NCI-H510A (cell line): ENCODE measurements around the gene PVALB.

Experiments
- DNase-seq: peaks from one replicate; lab custom pipeline; 2025; lab: John Stamatoyannopoulos, UW

PVALB gene

DNA sequence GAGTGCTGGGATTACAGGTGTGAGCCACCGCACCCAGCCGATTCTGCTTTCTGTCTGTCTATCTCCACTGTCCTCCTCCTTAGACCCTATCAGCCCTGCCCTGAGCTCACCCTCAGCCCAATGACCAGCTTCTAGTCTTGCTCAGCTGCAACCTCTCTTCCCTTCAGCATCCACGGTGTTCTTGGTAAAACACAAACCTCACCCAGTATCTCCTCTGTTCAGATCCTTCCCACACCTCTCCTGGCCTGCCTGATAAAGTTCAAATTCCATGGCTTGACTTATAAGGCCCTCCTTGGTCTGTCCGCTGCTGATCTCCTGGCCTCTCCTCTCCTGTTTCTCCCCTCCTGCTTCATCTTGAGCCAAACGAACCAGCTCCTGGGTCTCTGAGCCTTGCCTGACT is 29.4 kb upstream of the PVALB start:
- DNase-seq, result no peak

DNA sequence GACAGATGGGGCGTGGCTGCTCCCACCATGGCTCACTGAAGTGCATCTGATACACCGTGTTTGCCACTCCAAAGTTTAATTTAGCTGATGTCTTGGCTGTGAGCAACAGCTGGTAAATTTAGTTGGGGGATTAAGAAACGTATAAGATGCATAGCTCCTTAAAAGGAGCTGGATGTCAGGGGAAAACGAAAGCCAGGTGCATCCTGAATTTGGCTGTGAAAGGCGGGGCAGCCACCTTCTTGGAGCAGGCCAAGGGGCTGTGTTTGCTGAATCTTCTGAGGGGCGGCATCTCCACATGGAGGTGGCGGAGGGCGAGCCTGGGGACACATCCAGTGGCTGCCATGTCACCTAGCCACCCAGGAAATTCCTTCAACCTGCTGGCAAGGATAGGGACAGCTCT is 23.3 kb upstream of the PVALB start:
- DNase-seq, result no peak

DNA sequence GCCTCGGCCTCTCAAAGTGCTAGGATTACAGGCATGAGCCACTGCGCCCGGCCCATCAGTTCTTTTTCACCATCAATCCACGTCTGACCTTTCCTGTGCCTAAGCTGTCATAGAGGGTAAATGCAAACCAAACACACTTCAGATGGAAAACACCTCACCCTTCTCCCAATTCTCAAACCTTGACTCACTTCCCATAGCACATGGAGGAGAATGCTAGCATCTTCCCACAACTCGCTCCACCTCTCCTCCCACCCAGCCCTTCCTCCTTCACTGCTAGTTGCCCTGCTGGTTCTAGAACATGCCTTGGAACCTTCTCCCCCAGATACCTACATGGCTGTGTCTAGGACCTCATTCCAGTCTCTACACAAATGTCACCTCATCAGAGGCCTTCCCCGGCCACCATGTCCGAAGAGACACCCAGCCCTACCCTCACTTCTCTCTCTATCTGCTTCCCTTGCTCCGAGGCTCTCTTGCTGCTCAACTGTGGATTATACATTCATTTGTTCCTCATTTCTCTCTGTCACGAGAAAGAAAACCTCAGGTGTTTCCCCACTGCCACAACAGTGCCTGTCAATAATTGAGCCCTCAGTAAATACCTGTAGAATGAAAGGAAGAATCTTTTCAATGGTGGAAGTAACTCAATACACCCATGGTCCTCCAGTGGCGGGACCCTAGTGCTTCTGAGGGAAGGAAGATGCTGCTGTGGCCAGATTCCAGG is 22.7 kb upstream of the PVALB start:
- no peak for DNase-seq

DNA sequence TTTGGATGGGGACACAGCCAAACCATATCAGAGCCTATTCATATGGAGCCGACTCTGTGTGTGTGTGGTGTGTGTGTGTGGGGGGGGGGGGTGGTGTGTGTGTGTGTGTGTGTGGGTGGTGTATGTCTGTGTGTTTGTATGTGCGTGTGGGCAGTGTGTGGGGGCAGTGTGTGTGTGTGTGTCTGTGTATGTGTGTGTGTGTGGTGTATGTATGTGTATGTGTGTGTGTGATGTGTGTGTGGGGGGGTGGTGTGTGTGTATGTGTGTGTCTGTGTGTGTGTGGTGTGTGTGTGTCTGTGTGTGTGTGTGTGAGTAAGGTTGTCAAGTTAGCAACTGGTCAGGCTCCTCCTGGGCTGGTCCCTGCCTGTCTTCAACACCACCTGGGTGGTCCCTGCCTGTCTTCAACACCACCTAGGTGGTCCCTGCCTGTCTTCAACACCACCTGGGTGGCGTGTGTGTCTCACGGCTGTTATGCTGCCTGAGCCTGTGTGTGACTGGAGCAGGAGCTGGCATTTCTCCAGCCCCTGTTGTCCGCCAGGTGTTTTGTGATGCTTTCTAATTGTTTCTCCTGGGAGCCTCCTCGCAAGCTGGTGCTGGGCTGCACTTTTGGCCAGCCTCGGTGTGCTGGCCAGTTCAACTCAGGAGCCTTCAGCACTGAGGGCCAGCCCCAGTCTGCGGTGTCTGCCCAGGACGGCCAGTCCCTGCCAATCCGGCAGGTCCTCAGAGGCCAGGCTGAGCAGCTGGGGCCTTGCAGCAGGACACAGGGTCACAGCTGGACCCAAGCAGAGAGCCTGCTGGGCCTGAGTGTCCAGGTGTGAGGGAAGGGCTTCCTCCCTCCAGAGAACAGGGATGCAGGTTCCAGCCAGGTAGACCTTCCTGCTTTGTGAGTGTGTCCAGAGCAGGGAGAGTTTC is 21.5 kb upstream of the PVALB start:
- no peak for DNase-seq

DNA sequence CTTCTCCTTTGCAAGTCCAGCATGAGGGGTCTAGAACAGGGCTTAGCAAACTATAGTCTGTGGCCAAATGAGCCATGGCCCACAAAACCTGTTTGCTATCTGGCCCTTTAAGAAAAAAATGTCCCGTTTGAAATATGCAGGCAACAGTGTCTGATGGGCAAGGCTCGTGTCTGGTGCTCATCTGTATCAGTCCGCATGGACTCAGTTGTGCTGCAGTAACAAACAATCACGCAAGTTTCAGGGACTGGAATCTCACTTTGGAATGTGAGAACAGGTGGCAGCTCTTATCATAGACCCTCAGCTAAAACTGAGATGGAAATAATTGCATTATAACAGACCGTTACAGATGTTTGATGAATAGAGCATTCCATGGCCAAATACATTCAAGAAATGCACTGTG is 19.1 kb upstream of the PVALB start:
- DNase-seq, result no peak

DNA sequence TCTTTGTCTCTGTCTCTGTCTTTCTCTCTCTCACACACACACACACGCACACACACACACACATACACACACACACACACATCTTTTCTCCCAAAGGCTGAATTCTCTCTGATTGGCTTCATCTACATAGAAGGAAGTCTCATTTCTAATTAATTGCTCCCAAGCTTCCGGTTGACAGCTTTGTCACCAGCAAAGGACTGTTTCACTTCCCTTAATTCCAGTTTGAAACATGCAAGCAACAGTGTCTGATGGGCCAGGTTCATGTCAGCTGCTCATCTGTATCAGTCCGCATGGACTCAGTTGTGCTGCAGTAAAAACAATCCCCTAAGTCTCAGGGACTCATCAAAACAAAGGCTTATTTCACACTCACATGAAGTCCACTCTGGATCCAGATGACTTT is 16.2 kb upstream of the PVALB start:
- no peak for DNase-seq

DNA sequence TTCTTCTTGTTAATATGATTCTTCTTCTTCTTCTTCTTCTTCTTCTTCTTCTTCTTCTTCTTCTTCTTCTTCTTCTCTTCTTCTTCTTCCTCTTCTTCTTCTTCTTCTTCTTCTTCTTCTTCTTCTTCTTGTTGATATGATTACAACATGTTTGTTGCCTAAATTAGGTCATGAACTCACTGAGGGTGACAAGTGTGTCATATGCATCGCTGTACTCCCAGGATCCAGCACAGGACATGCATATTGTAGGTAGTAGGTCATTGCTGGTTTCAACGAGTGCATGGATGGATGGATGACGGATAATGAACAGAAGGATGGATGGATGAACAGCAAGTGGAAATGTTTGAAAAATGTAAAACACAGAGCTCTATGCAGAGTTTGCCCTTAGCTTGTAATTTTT is 14.9 kb upstream of the PVALB start:
- DNase-seq, result no peak

DNA sequence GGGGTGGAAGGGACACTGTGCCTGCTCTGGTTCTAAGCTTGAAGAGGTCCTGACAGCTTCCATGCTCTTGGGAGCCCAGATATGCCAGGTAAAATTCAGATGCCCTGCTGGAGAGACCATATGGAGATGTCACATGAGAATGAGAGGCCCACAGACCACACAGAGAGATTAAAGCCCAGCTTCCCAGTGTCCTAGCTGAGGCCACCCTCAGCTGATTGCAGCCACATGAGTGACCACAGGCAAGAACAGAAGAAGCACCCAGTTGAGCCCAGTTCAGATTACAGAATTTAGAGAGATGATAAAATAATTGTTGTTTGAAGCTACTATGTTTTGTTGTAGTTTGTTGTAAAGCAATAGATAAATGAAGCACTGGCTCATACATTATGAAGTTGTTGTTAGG is 14.4 kb upstream of the PVALB start:
- DNase-seq, result no peak

DNA sequence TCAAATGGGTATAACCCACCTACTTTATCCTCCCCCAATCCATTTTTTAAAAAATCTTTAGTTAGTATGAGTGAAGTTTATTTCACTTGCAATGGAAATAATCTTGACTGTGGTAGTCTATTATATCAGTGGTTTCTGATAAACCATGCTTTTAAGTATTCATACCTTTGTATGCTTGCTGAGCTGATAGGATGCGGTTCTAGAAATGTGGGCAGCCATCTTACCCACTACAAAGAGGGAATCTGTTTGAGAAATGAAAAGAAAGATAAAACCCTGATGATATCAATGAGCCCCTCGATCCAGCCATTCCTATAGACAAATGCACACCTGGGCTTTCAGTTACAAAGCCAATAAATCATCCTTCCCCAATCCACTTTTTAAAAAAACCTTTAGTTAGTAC is 13.8 kb upstream of the PVALB start:
- DNase-seq, result no peak

DNA sequence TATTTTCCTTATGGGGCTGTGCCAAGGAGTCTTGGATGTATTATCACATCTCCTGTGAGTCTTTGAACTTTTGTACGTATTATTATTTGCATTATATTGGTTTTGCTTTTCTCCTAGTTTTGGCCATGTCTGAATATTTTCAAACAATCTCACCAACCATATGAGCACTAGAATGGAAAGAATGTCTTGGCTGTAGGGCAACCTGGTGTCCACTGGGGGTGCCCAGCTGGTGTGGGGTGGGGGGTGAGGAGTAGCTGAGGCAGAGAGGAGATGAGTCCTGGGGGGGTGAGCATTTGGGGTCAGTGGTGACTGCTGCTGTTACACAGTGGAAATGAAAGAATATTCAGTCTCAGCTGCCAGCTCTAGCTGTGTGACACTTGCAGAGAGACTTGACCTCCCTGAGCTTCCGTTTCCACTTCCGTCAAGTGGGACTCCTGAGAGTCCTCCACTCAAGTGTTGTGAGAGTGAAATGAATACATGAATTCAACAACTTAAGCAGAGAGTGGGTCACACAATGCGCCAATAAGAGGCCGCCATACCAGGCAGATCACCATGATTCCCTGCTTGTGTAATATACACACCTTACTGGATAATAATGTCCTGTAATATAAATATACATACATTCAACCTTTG is 12.7 kb upstream of the PVALB start:
- DNase-seq, result no peak

DNA sequence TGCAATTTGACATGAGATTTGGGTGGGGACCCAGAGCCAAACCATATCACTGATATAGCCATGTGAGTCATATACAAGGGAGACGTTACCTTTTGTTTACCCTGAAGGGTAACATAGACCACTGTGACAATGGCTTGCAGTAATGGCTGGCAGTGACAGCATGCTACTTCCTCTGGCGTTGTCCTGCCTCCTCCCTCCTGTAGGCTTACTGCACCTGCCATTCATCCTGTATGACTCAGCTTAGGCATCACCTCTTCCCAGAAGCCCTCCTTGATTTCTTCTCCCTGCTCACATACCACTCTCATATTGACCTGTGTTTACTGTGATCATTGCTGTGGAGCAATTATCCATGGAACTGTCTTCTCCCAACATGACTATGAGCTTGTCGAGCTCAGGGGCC is 12.0 kb upstream of the PVALB start:
- no peak for DNase-seq

DNA sequence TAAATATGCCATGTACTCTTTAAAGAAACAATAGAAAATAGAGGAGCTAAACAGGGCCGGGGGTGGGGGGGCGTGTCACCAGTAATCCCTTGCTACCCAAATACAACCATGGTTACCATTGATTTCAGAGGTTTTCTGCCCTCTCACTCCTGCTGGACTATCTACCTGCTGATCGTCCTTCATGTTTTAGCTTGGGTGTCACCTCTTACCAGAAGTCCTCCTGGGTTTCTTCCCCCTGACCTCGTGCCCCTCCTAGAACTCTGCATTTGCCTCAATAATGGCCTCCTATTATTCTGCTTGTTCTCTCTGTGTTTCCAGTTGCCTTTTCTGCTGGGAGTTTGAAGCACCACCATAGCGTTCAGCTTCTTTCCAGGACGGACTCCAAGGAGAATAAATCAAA is 9.4 kb upstream of the PVALB start:
- DNase-seq, result no peak

DNA sequence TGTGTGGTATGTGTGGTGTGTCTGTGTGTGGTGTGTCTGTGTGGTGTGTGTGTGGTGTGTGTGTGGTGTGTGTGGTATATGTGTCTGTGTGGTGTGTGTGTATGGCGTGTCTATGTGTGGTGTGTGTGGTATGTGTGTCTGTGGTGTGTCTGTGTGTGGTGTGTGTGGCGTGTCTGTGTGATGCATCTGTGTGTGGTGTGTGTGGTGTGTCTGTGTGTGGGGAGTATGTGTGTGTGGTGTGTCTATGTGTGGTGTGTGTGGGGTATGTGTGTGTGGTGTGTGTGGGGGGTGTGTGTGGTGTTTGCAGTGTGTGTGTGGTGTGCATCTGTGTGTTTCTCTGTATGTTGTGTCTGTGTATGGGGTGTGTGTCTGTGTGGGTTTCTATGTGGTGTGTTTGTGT is 7.8 kb upstream of the PVALB start:
- no peak for DNase-seq

DNA sequence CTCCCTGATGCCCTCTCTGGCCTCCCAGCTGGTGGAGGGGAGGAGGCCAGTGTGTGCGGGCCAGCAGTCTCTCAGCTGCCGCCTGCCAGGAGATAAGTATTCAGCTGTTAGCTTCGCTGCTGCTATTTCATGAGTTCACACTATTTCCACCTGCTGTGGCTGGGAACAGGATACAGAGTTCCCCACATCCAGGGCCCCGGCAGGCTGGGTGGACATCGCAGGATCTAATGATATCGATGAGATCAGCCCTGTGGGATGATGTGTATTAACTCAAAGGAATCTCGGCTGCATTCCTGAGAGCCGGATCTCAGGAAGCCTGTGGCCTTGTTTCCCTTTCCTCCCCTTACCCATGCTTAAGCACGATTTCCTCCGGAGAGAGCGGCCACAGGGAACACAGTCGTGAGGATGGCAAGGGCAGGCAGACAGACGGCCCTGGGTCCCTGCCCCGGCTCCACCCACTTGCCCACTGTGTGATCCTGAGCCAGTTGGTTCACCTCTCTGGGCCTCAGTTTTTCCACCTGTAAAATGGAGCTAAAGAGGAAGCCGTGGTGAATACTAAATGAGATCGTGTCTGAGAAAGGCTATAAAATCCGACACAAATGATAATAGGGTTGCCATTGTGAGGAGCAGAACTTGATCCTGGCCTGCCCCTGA is 6.5 kb upstream of the PVALB start:
- no peak for DNase-seq

DNA sequence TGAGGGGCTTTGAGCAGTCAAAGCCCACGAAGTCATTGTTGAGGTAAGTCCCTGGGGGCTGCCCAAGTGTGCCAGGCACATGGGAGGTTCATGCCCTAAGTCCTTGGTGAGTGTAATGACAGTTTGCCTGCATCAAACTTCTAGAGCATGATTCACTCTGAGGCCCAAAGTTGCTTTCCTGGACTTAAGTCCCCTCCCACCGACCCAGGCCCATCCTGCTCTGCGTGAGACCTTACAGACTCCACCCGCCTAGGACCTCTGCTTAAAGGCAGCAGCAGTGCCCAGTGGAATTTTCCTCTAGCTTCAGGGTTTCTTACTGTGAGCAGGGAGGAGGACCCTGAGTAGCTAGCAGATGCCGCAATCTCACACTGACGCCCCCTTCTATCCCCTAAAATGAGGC is 5.7 kb upstream of the PVALB start:
- no peak for DNase-seq

DNA sequence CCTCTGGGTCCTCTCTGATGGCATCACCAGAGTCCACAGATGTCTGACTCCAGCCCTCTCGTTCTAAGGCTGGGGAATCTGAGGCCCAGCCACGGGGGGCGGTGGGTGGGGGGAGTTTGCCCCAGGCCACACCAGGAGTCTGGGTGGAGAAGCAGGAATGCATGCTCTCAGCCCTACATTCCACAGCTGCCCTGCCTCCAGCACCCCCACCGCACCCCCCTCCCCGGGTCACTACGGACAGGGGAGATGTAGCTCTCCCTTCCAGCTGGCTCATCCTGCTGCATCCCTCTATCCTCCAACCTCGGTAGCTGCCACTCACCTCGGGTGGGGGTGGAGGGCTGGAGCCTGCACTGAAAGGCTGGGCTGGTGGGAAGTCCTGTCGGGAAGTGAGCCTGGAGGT is 2.3 kb upstream of the PVALB start:
- DNase-seq, result no peak

DNA sequence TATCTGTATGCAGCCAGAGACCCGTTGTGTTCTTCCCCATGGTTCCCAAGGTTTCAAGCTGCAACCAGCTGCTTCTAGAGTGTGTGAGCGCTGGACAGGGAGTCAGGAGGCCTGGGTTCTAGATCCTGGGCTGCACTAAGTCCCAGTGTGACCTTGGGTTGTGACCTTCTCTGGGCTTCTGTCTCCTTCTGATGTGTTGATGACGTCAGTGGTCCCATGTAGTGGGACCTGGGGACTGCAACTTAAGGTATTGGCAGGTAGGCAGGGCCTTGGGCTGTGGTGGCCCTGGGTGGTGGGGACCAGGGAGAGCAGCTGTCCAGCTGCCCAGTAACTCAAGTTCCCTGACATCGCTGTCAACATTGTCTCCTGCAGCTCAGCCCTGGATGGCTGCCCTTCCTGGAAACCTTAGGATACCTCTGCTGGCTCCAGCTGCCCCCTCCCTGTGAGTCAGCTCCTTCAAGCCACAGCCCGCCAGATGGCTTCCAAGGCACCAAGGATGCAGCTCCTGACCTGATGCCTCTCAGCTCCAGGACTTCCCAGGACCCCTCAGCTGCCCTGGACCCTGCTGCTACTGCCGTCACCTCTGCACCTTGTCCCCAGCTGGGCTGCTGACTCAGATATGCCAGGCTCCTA is 1.3 kb upstream of the PVALB start:
- DNase-seq, result no peak

DNA sequence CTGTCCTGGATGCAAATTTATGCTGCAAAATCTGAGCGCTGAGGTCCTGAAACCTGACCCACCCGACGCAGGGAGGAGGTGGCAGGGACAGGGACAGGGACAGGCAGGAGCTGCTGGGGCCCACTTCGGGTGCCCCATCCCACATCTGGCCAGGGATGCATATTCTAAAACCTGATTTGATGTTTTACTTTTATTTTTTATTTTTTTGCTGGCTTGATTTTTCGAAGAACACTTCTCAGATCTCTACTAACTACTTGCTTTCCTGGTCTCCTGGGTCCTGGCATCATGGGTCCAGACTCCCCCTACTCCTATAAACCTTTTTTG is 652 bp upstream of the PVALB start:
- no peak for DNase-seq

DNA sequence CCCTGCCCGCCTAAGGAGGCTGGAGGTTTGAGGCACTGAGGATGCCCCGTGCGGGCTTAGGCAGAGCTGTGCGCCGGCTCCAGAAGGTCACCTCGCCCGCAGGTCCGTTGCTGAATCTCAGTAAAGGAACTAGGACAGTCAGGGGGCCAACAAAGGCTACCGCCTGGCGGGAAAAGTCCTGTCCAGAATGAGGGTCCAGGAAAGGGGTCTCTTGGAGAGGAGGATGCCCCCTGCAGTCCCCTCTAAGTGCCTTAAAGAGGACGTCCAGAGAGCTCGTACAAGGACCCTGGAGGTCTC is 548 bp downstream of the PVALB start:
- DNase-seq, result no peak

DNA sequence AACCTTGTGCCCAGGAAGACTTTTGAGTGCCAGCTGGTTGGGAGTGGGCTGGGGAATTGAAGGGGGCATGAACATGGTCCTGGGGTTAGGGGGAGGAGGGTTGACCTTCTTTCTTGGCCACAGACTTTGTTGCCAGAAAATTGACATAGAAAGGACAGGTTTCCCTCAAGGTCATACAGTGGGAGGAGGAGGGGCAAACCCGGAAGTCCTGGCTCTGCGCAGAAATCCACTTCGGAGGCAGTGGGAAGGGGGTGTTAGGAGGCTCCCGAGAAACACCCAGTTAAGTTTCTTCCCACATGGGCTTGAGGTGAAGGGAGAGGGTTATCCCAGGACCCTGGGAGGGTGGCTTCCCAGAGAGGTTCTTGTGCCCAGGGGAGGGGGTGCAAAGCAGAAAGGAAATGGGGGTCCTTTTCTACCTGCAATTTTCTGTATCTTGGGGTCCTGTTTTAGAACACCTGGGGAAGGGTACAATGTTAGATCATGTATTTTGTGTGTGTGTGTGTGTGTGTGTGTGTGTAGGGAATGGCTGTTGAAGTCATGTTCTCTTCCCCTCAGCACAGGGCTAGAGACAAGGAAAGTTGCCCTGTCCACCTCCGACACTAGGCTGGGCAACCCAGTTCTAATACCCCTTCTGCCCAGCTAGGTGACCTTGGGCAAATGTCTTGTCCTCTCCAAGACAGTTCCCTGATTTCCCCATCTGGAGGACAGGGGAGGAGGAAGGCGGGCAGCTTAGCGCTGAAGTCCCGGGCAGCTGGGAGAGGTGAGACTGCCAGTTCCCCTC is 1.1 kb downstream of the PVALB start:
- no peak for DNase-seq

DNA sequence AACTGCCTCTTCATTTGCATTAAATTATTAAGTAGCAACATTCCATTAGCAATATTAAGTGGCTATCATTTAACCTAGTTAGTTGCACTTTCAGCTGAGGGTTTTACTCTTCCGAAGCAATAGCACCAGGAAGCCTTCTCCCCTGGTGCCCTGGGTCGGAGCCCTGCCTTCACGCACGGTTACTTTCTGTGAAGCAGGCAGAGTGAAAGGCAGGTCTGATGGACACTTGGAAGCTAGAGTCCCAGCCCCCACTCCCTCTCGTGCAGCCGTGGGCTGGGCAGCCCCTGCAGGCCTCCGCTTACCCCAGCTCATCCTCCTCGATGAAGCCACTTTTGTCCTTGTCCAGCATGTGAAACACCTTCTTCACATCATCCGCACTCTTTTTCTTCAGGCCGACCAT is 2.0 kb downstream of the PVALB start:
- DNase-seq, result no peak
